ENCODE data around the gene SARM1. TPM values are rescaled to one million over a fixed set of nuclear protein-coding genes. Genes with fewer than 3 reads are reported as not detected.

Gene SARM1
- total RNA-seq: 7.2 and 9.0 TPM in 2 replicates

GRCh38 chr17:28371245-28372202 is at the start of gene SARM1:
Gene SARM1, plus strand, starts transcription at chr17:28371694. Its CDS starts 339 bp downstream, at chr17:28372033.

DNA sequence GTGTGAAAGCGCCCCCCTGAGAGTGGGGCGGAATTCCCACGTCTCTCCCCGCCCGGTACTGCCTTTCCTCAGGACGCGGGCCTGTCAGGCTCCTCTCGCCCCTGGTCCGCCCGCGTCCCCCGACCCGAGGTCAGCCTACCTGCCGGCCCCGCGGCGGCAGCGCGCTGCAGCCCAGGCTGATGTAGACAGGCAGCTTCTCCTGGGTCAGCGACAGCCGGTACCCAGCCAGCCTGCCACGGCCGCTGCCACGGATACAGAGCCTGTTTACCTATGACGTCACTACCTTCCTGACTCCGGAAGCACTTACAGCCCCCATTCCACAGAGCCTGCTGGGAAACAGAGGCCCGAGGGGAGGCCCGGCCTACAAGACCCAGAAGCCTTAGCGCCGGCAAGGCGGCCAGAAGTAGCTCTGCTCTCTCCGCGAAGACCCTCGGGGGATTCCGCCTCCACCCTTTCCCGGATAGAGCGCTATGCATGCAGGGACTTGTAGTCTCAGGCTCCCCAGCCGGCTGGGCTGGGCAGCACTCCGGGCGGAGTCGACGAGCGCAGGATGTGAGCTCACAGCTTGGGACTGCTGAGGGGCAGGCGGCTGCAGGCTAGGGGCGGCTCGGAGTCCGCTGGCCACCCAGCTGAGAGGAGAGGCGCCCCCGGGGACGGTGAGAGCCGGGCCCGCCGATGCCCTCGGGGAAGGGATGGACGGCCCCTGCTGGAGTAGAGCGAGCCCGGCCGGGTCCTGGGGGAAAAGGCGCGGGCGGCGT is 36.1 kb upstream of the SARM1 start, which contains the start of the genes IFT20 and TNFAIP1:
TSS of gene IFT20 (minus strand) at position 272 of the 758 bp plus-strand sequence. CDS start 3,487 bp downstream, outside the sequence.
TSS of gene TNFAIP1 (plus strand) at position 561 of the 758 bp plus-strand sequence. CDS start 3,761 bp downstream, outside the sequence.

DNA sequence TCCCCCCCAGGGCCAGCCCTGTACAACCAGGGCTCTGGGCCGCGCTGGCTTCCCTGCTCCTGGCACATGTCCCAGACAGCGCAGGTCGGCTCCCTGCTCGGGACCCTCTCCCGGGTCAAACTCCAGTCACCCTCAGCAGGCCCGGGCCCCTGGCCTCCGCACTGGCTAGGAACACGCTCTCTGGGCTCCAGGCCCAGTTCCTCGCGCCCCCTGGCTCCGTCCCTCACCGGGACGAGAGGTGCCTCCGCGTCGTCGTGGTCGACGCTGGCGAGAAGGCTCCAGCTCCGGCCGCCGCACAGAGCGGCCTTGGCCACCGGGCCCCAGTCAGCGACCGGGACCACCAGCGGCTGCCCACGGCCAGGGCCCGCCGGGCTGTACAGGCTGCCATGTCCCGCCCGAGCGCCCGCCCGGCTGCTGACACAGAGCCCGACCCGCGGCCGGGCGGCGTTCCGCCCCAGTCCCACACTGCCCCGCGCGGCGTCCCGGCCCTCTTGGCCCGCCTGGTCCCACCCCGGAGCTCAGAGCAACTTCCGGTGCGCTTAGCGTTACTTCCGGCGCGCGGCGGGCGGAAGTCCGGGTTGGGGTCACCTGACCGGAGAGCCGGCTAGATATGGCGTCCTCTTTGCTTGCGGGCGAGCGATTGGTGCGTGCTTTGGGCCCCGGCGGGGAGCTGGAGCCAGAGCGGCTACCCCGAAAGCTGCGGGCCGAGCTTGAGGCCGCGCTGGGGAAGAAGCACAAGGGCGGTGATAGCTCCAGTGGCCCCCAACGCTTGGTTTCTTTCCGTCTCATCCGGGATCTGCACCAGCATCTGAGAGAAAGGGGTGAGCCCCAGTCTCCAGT is 14.2 kb upstream of the SARM1 start, which contains the start of gene POLDIP2:
TSS of gene POLDIP2 (minus strand) at position 467 of the 840 bp plus-strand sequence. CDS start at position 388, 79 bp downstream.

DNA sequence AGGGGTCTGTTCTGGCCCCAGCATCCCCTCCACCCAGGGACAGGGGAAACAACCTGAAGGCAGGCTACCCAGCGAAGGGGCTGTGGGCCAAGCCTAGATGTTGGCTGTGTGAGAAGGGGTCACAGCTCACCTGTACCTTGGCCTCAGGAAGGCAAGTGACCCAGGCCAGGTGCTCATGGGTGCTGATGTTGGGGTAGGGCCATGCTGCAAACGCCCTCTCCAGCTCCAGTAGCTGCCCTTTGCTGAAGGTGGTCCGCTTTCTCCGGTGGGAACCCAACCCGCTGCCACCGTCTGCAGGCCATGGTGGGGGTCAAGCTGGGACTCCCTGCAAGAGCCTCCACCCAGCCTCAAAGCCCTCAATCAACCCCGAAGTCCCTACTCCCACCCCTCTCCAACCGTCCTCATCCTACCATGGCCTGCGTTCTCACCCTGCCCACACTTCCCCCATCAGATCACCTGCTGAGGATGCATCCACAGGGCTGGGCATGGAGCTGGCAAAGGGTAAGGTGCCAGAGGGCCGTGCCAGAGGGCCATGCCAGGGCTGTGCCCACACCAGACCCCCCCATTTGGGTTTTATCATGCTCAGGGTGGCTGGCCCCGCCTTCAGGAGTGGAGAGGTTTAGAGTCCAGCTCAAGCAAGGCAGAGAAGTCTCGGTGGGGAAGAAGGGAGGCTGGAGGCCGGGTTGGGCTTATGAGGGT is 6.7 kb upstream of the SARM1 start, which contains the start of gene SEBOX:
TSS of gene SEBOX (minus strand) at position 535 of the 699 bp plus-strand sequence. CDS start at position 487, 48 bp downstream.

GRCh38 chr17:28370035-28370743 is 1.3 kb upstream of the SARM1 start, which contains the start of gene VTN:
Gene VTN, minus strand, starts transcription at chr17:28370307. Its CDS starts 104 bp downstream, at chr17:28370203.

DNA sequence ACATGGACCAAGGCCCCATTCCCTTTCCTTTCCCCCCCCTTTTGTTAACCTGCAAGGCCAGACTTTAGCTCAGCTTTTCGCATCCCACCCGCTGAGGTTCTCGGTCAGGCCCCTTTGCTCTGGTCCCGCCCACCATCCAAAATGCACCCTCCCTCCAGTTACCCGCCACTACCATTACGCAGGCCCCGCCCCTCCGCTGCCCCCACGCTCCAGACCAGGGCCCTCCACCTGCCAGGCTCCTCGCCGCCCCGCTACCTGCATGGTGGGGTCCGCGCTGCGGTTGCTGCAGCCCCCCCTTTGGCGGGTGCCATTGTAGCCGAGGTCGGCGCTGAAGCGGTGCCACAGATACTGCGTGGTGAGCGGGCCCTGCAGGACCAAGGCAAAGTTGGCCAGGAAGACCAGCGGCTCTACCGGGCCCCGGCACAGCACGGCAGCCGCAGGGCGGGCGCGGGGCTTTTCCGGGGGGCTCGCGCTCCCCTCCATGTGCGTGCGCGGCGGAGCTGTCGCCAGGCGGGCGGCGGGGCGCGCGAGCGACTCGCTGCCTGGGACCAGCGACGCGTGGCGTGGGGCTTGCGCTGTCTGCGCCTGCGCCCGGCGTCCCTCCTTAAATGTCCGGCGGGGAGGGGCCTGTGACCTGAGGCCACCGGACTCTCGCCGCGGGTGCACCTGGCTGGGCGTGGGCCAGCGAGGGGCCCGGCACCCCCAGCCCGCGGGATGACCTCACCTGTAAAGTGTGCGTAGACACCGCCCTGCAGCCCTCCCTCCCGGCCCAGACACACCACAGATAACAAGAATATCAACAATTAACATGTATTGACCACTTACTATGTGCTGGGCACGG is 34.4 kb downstream of the SARM1 start, which contains the start of gene SLC46A1:
TSS of gene SLC46A1 (minus strand) at position 581 of the 841 bp plus-strand sequence. CDS start at position 483, 98 bp downstream.

Other genes starting within 250 kb of the SARM1 start
- gene TMEM97, start 52.5 kb upstream of the SARM1 start, total RNA-seq: 20.5 and 28.0 TPM in 2 replicates
- 40.8 and 52.0 TPM in 2 replicates for gene IFT20, start 36.2 kb upstream of the SARM1 start, total RNA-seq
- gene TNFAIP1, start 35.9 kb upstream of the SARM1 start, total RNA-seq: 15.9 and 17.7 TPM in 2 replicates
- gene POLDIP2, start 14.2 kb upstream of the SARM1 start, total RNA-seq: 70.9 and 82.6 TPM in 2 replicates
- gene SEBOX, start 6.5 kb upstream of the SARM1 start, total RNA-seq: not detected in 2 replicates
- gene VTN, start 1.4 kb upstream of the SARM1 start, total RNA-seq: 0.11 and 0.12 TPM in 2 replicates
- 3.1 and 5.5 TPM in 2 replicates for gene SLC46A1, start 34.5 kb downstream of the SARM1 start, total RNA-seq
- not detected in 2 replicates for gene SLC13A2, start 102.0 kb downstream of the SARM1 start, total RNA-seq
- gene FOXN1, start 134.7 kb downstream of the SARM1 start, total RNA-seq: under 0.01 TPM in 1 of 2 replicates, not detected in the other
- 14.1 and 23.4 TPM in 2 replicates for gene UNC119, start 180.9 kb downstream of the SARM1 start, total RNA-seq
- gene PIGS, start 199.8 kb downstream of the SARM1 start, total RNA-seq: 31.2 and 47.4 TPM in 2 replicates
- 56.9 and 110 TPM in 2 replicates for gene ALDOC, start 205.2 kb downstream of the SARM1 start, total RNA-seq
- gene SPAG5, start 227.3 kb downstream of the SARM1 start, total RNA-seq: 30.0 and 101 TPM in 2 replicates
- 8.1 and 8.9 TPM in 2 replicates for gene RSKR, start 242.5 kb downstream of the SARM1 start, total RNA-seq